ENCODE measurements around the gene GALNT8. TPM values are rescaled to one million over a fixed set of nuclear protein-coding genes. Genes with fewer than 3 reads are reported as not detected.

GALNT8 gene
- total RNA-seq, 1 experiment from 2014 or later = 8.8 TPM

DNA sequence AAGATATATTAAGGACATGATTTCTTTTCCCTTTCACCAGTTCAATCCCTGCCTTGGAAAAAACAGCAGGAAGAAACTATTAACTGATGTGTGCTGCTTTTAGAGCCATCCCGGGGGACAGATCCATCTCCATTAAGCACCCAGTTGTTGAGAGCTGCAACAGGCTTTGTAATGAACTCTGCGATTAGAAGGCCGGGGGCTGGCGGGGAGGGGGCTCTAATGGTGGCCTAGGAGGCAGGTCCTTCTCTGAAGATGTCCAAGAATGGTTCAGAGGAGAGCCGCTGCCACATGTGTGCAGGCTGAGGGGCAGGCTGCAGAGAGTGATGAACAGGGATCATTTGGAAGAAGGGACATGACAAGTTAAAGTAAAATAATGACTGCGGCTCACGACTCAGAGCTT is 67.8 kb downstream of the GALNT8 start (continued):
- TF ChIP-seq NR3C1 (CRISPR knock-in tag; conservative IDR thresholded peaks at IDR 0.05; ENCODE audit: low read depth) (no peak), SP1 (CRISPR knock-in tag; conservative IDR thresholded peaks at IDR 0.05) (no peak)
- TF ChIP-seq, protein P1, sequence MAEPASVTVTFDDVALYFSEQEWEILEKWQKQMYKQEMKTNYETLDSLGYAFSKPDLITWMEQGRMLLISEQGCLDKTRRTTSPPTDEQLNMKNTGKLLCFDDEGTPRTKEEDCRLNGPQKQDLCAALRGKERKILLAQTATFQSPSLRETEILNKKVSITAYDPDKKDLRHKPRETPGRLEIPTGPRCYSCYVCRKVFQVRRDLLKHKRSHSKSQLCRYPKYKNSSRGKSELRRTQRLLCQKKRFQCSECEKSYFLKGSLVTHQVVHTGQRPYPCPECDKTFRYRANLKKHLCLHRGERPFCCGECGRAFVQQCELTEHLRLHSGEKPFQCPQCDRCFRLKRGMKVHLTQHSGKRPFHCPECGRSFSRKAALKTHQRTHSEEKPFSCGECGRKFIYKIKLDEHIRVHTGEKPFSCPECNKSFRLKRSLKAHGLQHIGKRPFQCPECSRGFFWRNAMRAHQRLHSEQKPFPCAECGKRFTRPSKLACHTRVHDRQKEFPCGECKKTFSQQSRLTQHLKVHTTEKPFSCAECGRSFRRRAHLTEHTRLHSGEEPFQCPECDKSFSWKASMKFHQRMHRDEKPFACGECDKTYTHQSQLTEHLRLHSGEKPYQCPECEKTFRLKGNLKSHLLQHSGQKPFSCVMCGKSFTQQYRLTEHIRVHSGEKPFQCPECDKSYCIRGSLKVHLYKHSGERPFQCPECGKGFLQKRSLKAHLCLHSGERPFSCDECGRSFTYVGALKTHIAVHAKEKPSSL (CRISPR knock-in tag; conservative IDR thresholded peaks at IDR 0.05) = no peak

DNA sequence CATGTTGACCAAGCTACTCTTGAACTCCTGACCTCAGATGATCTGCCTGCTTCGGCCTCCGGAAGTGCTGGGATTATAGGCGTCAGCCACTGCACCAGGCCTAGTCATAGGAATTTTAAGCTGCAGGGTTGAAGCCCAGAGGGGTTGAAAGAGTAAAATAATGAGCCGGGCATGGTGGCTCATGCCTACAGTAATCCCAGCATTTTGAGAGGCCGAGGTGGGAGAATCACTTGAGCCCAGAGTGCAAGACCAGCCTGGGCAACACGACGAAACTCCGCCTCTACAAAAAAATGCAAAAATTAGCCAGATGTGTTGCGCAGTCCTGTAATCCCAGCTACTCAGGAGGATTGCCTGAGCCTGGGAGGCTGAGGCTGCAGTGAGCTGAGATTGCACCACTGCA is 69.6 kb downstream of the GALNT8 start:
- no peak overlapping the region for H3K27ac Mint-ChIP-seq
- H3K9me3 Mint-ChIP-seq = peaks cover 23% of the 10 kb centered on the region
- DNase-seq (ENCODE audit: low spot score) (no peak), ATAC-seq (no peak)
- TF ChIP-seq ZNF121 (CRISPR knock-in tag; IDR thresholded peaks at IDR 0.05) = no peak
- TF ChIP-seq RELA (CRISPR knock-in tag; IDR thresholded peaks at IDR 0.05; ENCODE audit: borderline replicate concordance) = no peak
- CTCF ChIA-PET = interaction anchor here (1.1 to 1.8 kb wide), 2 partner anchors 26 to 141 kb away, joined by 3 to 4 read pairs; partner anchors contain the start of genes AKAP3 and NDUFA9
- H3K4me3 Mint-ChIP-seq = no peak overlapping the region
- no peaks in the 10 kb centered on the region for H3K4me1 Mint-ChIP-seq
- H3K27me3 Mint-ChIP-seq (ENCODE audit: low read depth) = no peaks in the 10 kb centered on the region
- H3K36me3 Mint-ChIP-seq = peaks cover 22% of the 10 kb centered on the region
- POLR2A ChIA-PET = no interaction called here

DNA sequence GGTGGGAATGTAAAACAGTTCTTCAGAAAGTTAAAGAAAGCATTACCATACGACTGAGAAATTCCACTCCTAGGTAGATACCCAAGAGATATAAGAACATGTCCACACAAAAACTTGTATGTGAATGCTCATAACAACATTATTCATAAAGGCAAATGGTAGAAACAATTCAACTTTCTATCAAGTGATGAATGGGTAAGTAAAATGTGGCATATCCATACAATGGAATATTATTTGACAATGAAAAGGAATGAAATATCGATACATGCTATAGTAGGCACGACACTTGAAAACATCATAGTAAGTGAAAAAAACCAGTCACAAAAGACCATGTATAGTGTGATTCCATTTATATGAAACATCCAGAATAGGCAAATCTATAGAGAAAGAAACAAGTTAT is 71.3 kb downstream of the GALNT8 start:
- Mint-ChIP-seq H3K4me3 (no peak overlapping the region), H3K9me3 (peaks cover 23% of the 10 kb centered on the region), H3K4me1 (no peaks in the 10 kb centered on the region), H3K27ac (no peak overlapping the region), H3K36me3 (peaks cover 22% of the 10 kb centered on the region), H3K27me3 (ENCODE audit: low read depth) (no peaks in the 10 kb centered on the region; the same call in 1 of the 2 replicates)
- CTCF ChIA-PET = no interaction called here
- DNase-seq (ENCODE audit: low spot score) (no peak), ATAC-seq (no peak)
- POLR2A ChIA-PET = no interaction called here
- TF ChIP-seq, protein P2, sequence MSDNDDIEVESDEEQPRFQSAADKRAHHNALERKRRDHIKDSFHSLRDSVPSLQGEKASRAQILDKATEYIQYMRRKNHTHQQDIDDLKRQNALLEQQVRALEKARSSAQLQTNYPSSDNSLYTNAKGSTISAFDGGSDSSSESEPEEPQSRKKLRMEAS (CRISPR knock-in tag; IDR thresholded peaks at IDR 0.05) = no peak
- TF ChIP-seq, protein P3, sequence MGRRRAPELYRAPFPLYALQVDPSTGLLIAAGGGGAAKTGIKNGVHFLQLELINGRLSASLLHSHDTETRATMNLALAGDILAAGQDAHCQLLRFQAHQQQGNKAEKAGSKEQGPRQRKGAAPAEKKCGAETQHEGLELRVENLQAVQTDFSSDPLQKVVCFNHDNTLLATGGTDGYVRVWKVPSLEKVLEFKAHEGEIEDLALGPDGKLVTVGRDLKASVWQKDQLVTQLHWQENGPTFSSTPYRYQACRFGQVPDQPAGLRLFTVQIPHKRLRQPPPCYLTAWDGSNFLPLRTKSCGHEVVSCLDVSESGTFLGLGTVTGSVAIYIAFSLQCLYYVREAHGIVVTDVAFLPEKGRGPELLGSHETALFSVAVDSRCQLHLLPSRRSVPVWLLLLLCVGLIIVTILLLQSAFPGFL (CRISPR knock-in tag; IDR thresholded peaks at IDR 0.05; ENCODE audit: borderline replicate concordance) = no peak
- TF ChIP-seq, protein P4, sequence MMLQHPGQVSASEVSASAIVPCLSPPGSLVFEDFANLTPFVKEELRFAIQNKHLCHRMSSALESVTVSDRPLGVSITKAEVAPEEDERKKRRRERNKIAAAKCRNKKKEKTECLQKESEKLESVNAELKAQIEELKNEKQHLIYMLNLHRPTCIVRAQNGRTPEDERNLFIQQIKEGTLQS (CRISPR knock-in tag; conservative IDR thresholded peaks at IDR 0.05) = no peak
- TF ChIP-seq, protein P5, sequence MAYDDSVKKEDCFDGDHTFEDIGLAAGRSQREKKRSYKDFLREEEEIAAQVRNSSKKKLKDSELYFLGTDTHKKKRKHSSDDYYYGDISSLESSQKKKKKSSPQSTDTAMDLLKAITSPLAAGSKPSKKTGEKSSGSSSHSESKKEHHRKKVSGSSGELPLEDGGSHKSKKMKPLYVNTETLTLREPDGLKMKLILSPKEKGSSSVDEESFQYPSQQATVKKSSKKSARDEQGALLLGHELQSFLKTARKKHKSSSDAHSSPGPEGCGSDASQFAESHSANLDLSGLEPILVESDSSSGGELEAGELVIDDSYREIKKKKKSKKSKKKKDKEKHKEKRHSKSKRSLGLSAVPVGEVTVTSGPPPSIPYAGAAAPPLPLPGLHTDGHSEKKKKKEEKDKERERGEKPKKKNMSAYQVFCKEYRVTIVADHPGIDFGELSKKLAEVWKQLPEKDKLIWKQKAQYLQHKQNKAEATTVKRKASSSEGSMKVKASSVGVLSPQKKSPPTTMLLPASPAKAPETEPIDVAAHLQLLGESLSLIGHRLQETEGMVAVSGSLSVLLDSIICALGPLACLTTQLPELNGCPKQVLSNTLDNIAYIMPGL (CRISPR knock-in tag; IDR thresholded peaks at IDR 0.05) = no peak
- TF ChIP-seq, protein P1 (CRISPR knock-in tag; conservative IDR thresholded peaks at IDR 0.05) = no peak
- no peak for TF ChIP-seq SMAD3 (CRISPR knock-in tag; IDR thresholded peaks at IDR 0.05; ENCODE audit: borderline replicate concordance)
- no peak for TF ChIP-seq ZNF138 (CRISPR knock-in tag; conservative IDR thresholded peaks at IDR 0.05)
- TF ChIP-seq, protein P6, sequence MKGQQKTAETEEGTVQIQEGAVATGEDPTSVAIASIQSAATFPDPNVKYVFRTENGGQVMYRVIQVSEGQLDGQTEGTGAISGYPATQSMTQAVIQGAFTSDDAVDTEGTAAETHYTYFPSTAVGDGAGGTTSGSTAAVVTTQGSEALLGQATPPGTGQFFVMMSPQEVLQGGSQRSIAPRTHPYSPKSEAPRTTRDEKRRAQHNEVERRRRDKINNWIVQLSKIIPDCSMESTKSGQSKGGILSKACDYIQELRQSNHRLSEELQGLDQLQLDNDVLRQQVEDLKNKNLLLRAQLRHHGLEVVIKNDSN (CRISPR knock-in tag; IDR thresholded peaks at IDR 0.05) = no peak
- no peak for TF ChIP-seq CREM (CRISPR knock-in tag; IDR thresholded peaks at IDR 0.05)
- TF ChIP-seq, protein P7, sequence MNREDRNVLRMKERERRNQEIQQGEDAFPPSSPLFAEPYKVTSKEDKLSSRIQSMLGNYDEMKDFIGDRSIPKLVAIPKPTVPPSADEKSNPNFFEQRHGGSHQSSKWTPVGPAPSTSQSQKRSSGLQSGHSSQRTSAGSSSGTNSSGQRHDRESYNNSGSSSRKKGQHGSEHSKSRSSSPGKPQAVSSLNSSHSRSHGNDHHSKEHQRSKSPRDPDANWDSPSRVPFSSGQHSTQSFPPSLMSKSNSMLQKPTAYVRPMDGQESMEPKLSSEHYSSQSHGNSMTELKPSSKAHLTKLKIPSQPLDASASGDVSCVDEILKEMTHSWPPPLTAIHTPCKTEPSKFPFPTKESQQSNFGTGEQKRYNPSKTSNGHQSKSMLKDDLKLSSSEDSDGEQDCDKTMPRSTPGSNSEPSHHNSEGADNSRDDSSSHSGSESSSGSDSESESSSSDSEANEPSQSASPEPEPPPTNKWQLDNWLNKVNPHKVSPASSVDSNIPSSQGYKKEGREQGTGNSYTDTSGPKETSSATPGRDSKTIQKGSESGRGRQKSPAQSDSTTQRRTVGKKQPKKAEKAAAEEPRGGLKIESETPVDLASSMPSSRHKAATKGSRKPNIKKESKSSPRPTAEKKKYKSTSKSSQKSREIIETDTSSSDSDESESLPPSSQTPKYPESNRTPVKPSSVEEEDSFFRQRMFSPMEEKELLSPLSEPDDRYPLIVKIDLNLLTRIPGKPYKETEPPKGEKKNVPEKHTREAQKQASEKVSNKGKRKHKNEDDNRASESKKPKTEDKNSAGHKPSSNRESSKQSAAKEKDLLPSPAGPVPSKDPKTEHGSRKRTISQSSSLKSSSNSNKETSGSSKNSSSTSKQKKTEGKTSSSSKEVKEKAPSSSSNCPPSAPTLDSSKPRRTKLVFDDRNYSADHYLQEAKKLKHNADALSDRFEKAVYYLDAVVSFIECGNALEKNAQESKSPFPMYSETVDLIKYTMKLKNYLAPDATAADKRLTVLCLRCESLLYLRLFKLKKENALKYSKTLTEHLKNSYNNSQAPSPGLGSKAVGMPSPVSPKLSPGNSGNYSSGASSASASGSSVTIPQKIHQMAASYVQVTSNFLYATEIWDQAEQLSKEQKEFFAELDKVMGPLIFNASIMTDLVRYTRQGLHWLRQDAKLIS (CRISPR knock-in tag; IDR thresholded peaks at IDR 0.05; ENCODE audit: borderline replicate concordance) = no peak
- no peak for TF ChIP-seq ZNF121 (CRISPR knock-in tag; IDR thresholded peaks at IDR 0.05)
